Upper lobe of left lung (tissue), 4 donors: ENCODE measurements around the gene AKR1D1.

Experiments used
- EP300 ChIP-seq, 4 donors: sonication (generic); formaldehyde crosslinking; IDR thresholded peaks; one replicate each; pipeline ENCODE4 v1.5.1; 2017; ENCODE audit warnings: antibody characterized with exemption in 4 of 4, control low read depth in 2 of 4
- POLR2A ChIP-seq, 4 donors: fragments of 450-650 bp; IDR thresholded peaks; one replicate each; pipeline ENCODE4 v1.5.1; 2016 to 2017; ENCODE audit warnings: antibody characterized with exemption in 4 of 4, mild to moderate bottlenecking in 2 of 4
- POLR2AphosphoS5 ChIP-seq, 2 donors: sonication (generic); formaldehyde crosslinking; IDR thresholded peaks; one replicate each; pipeline ENCODE4 v1.5.1; 2017; ENCODE audit warnings: antibody characterized with exemption in 2 of 2
- TF ChIP-seq, protein P1 (sequence below), 6 experiments: fragments of 450-650 bp in 4 of 6; fragments of 200-600 bp in 2 of 6; sonication (generic) in 2 of 6; IDR thresholded peaks; one replicate each; pipeline ENCODE4 v1.5.1; 2016 to 2019; ENCODE audit warnings: antibody characterized with exemption in 6 of 6

DNA sequence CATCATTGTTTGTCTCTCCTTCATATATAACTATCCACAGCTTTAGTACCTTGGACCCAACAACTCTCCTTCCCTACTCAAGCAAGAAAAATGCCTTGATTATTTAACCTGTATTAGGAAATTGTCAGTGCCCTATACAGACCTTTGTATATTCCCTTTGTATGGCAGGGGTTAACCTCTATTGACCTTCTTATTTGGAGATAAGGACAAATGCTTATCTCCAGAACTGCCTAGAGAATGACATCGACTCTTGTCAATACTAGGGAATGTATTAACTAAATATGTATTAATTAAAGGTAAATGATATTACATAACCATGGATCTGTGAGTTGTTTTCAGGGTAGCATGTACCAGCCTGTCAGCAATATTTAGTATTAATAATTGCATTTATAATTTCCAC, 10.4 kb upstream of the AKR1D1 start:
- TF ChIP-seq, protein P1, sequence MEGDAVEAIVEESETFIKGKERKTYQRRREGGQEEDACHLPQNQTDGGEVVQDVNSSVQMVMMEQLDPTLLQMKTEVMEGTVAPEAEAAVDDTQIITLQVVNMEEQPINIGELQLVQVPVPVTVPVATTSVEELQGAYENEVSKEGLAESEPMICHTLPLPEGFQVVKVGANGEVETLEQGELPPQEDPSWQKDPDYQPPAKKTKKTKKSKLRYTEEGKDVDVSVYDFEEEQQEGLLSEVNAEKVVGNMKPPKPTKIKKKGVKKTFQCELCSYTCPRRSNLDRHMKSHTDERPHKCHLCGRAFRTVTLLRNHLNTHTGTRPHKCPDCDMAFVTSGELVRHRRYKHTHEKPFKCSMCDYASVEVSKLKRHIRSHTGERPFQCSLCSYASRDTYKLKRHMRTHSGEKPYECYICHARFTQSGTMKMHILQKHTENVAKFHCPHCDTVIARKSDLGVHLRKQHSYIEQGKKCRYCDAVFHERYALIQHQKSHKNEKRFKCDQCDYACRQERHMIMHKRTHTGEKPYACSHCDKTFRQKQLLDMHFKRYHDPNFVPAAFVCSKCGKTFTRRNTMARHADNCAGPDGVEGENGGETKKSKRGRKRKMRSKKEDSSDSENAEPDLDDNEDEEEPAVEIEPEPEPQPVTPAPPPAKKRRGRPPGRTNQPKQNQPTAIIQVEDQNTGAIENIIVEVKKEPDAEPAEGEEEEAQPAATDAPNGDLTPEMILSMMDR (IDR thresholded peaks at IDR 0.05) = no peak
- TF ChIP-seq POLR2A (IDR thresholded peaks at IDR 0.05) = no peak
- TF ChIP-seq POLR2AphosphoS5 (IDR thresholded peaks at IDR 0.05) = no peak
- TF ChIP-seq EP300 (IDR thresholded peaks at IDR 0.05) = no peak
